SK-N-SH treated with all-trans-retinoic acid at 6 μM for 48 hours (cell line): Measurements from ENCODE around the gene RAC3.

Source experiments
- ATAC-seq: fragments of 200-7000 bp; cut with Tn5 transposase; 3 replicates; pipeline ENCODE4 v1.9.1; 2020; ENCODE audit warnings: mild to moderate bottlenecking, moderate library complexity
- ARNTL ChIP-seq: fragments of 450-650 bp; formaldehyde crosslinking; IDR thresholded peaks from 2 replicates; pipeline ENCODE4 v1.5.0; 2020; ENCODE audit warnings: low read depth, mild to moderate bottlenecking, moderate library complexity, borderline replicate concordance
- CREB5 ChIP-seq: fragments of 250-450 bp; sonication (Bioruptor Pico); IDR thresholded peaks from 2 replicates; pipeline ENCODE4 v1.5.1; 2020; ENCODE audit warnings: low read depth, mild to moderate bottlenecking, moderate library complexity
- CSDC2 ChIP-seq: fragments of 250-450 bp; sonication (Bioruptor Pico); IDR thresholded peaks from 2 replicates; pipeline ENCODE4 v1.5.0; 2020; ENCODE audit warnings: mild to moderate bottlenecking, moderate library complexity
- CSRNP3 ChIP-seq: fragments of 250-450 bp; sonication (Bioruptor Pico); IDR thresholded peaks from 2 replicates; pipeline ENCODE4 v1.5.1; 2021; ENCODE audit warnings: mild to moderate bottlenecking, moderate library complexity
- ESRRG ChIP-seq: fragments of 250-450 bp; sonication (Bioruptor Pico); IDR thresholded peaks from 2 replicates; pipeline ENCODE4 v1.6.1; 2021; ENCODE audit warnings: mild to moderate bottlenecking
- GLIS3 ChIP-seq: fragments of 250-450 bp; sonication (Bioruptor Pico); IDR thresholded peaks from 2 replicates; pipeline ENCODE4 v1.5.0; 2020; ENCODE audit warnings: mild to moderate bottlenecking, moderate library complexity
- OSR1 ChIP-seq: fragments of 250-450 bp; sonication (Bioruptor Pico); IDR thresholded peaks from 2 replicates; pipeline ENCODE4 v1.8.0; 2022; ENCODE audit warnings: moderate library complexity, mild to moderate bottlenecking, inconsistent platforms
- POU6F1 ChIP-seq: fragments of 250-450 bp; sonication (Bioruptor Pico); IDR thresholded peaks from 2 replicates; pipeline ENCODE4 v1.8.0; 2021; ENCODE audit warnings: low read depth, mild to moderate bottlenecking, moderate library complexity, borderline replicate concordance
- PPARA ChIP-seq: fragments of 250-450 bp; sonication (Bioruptor Pico); IDR thresholded peaks from 2 replicates; pipeline ENCODE4 v1.5.0; 2020; ENCODE audit warnings: mild to moderate bottlenecking, borderline replicate concordance
- RARB ChIP-seq: fragments of 250-450 bp; sonication (Bioruptor Pico); IDR thresholded peaks from 2 replicates; pipeline ENCODE4 v1.8.0; 2021; ENCODE audit warnings: mild to moderate bottlenecking, moderate library complexity
- SNAI2 ChIP-seq: fragments of 250-450 bp; sonication (Bioruptor Pico); IDR thresholded peaks from 2 replicates; pipeline ENCODE4 v1.5.0; 2020; ENCODE audit warnings: mild to moderate bottlenecking, moderate library complexity
- TCF4 ChIP-seq: fragments of 250-450 bp; sonication (Bioruptor Pico); IDR thresholded peaks from 2 replicates; pipeline ENCODE4 v1.8.0; 2021; ENCODE audit warnings: mild to moderate bottlenecking, moderate library complexity, borderline replicate concordance
- TOX ChIP-seq: fragments of 250-450 bp; sonication (Bioruptor Pico); IDR thresholded peaks from 2 replicates; pipeline ENCODE4 v1.8.0; 2021; ENCODE audit warnings: mild to moderate bottlenecking, moderate library complexity, borderline replicate concordance
- TSHZ2 ChIP-seq: fragments of 250-450 bp; sonication (Bioruptor Pico); IDR thresholded peaks from 2 replicates; pipeline ENCODE4 v1.5.0; 2020; ENCODE audit warnings: mild to moderate bottlenecking, moderate library complexity
- ZC3H10 ChIP-seq: fragments of 250-450 bp; sonication (Bioruptor Pico); IDR thresholded peaks from 2 replicates; pipeline ENCODE4 v1.5.1; 2021; ENCODE audit warnings: mild to moderate bottlenecking, moderate library complexity
- ZFP3 ChIP-seq: fragments of 250-450 bp; sonication (Bioruptor Pico); IDR thresholded peaks from 2 replicates; pipeline ENCODE4 v1.5.0; 2020; ENCODE audit warnings: mild to moderate bottlenecking, moderate library complexity
- ZFP30 ChIP-seq: fragments of 450-650 bp; formaldehyde crosslinking; IDR thresholded peaks from 2 replicates; pipeline ENCODE4 v1.5.0; 2022; ENCODE audit warnings: mild to moderate bottlenecking, moderate library complexity
- ZNF70 ChIP-seq: fragments of 450-650 bp; formaldehyde crosslinking; IDR thresholded peaks from 2 replicates; pipeline ENCODE4 v1.5.0; 2020; ENCODE audit warnings: mild to moderate bottlenecking, moderate library complexity
- ZNF8 ChIP-seq: fragments of 450-650 bp; formaldehyde crosslinking; IDR thresholded peaks from 2 replicates; pipeline ENCODE4 v1.5.0; 2020; ENCODE audit warnings: mild to moderate bottlenecking, moderate library complexity

Gene RAC3

GRCh38 chr17:82076018-82076784 lies 44.7 kb downstream of the RAC3 start:
- TF ChIP-seq ZNF8 (CRISPR knock-in tag) (no peak), TSHZ2 (no peak), ZNF70 (CRISPR knock-in tag) (no peak), CREB5 (no peak), SNAI2 (CRISPR knock-in tag) (no peak), ZFP30 (no peak)
- peak; percentile 13 for ATAC-seq

- TF ChIP-seq ZNF8 (CRISPR knock-in tag), result no peak
- TF ChIP-seq ZFP3 (CRISPR knock-in tag), result no peak
- no peak for TF ChIP-seq RARB (CRISPR knock-in tag)
- no peak for TF ChIP-seq PPARA (CRISPR knock-in tag)
- TF ChIP-seq CSDC2, result no peak
- no peak for TF ChIP-seq TCF4
- no peak for TF ChIP-seq TSHZ2
- TF ChIP-seq SNAI2 (CRISPR knock-in tag), result no peak
- no peak for TF ChIP-seq CSRNP3 (CRISPR knock-in tag)
- no peak for TF ChIP-seq ESRRG
- no peak for TF ChIP-seq POU6F1 (CRISPR knock-in tag)
- ATAC-seq, result peak; percentile 42
Observed at GRCh38 chr17:82076785-82077591, 45.5 kb downstream of the RAC3 start.

- ATAC-seq, result no peak; the same call in 2 of the 3 replicates
- TF ChIP-seq GLIS3 (no peak), TCF4 (no peak), OSR1 (no peak), ZFP3 (CRISPR knock-in tag) (no peak), ZNF8 (CRISPR knock-in tag) (no peak), CREB5 (no peak), ARNTL (CRISPR knock-in tag) (no peak), ESRRG (no peak), POU6F1 (CRISPR knock-in tag) (no peak), PPARA (CRISPR knock-in tag) (no peak), TOX (CRISPR knock-in tag) (no peak), ZC3H10 (CRISPR knock-in tag) (no peak), ZFP30 (no peak), RARB (CRISPR knock-in tag) (no peak)
Observed at GRCh38 chr17:82077617-82078358, 46.3 kb downstream of the RAC3 start.
